Colon (tissue), 2 donors: Measurements from ENCODE around the gene SYNM.
"Not testable (repeated sequence)": the region's sequence is repeated elsewhere in the genome, so short reads cannot be mapped to it uniquely, and the experiment has no call there.

Experiments used
- FAIRE-seq: peaks from 2 replicates; lab custom pipeline; 2012; peaks lifted over from hg19 to GRCh38; lab: Jason Lieb, UNC
- donor health status: control.
- donor health status: control.

Gene SYNM, protein sequence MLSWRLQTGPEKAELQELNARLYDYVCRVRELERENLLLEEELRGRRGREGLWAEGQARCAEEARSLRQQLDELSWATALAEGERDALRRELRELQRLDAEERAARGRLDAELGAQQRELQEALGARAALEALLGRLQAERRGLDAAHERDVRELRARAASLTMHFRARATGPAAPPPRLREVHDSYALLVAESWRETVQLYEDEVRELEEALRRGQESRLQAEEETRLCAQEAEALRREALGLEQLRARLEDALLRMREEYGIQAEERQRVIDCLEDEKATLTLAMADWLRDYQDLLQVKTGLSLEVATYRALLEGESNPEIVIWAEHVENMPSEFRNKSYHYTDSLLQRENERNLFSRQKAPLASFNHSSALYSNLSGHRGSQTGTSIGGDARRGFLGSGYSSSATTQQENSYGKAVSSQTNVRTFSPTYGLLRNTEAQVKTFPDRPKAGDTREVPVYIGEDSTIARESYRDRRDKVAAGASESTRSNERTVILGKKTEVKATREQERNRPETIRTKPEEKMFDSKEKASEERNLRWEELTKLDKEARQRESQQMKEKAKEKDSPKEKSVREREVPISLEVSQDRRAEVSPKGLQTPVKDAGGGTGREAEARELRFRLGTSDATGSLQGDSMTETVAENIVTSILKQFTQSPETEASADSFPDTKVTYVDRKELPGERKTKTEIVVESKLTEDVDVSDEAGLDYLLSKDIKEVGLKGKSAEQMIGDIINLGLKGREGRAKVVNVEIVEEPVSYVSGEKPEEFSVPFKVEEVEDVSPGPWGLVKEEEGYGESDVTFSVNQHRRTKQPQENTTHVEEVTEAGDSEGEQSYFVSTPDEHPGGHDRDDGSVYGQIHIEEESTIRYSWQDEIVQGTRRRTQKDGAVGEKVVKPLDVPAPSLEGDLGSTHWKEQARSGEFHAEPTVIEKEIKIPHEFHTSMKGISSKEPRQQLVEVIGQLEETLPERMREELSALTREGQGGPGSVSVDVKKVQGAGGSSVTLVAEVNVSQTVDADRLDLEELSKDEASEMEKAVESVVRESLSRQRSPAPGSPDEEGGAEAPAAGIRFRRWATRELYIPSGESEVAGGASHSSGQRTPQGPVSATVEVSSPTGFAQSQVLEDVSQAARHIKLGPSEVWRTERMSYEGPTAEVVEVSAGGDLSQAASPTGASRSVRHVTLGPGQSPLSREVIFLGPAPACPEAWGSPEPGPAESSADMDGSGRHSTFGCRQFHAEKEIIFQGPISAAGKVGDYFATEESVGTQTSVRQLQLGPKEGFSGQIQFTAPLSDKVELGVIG (N-terminal part only)

DNA sequence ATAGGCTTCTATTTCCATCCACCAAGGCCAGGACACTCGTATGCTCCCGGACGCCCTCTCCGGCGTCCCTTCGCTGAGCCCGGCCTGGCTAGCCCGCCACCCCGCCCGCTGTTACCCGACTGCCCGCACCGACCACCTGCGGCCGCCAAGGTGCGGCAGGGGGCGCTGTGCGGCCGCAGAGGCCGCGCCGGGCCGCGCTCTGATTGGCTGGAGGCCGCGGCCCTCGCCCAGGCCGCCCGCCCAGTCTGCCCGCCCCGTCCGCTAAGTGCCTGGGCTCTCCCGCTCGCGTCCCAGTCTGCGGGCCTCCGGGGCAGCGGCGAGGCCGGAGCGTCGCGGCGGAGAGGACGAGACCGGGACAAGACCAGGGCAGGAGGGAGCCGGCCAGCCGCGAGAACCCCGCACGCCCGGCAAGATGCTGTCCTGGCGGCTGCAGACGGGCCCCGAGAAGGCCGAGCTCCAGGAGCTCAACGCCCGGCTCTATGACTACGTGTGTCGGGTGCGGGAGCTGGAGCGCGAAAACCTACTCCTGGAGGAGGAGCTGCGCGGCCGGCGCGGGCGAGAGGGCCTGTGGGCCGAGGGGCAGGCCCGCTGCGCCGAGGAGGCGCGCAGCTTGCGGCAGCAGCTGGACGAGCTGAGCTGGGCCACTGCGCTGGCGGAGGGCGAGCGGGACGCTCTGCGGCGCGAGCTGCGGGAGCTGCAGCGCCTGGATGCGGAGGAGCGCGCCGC is at the start of gene SYNM:
TSS of gene SYNM (plus strand) at position 293 of the 726 bp plus-strand sequence. CDS start at position 413, 120 bp downstream.
- FAIRE-seq, result no peak

GRCh38 chr15:99055555-99056134 is 49.2 kb upstream of the SYNM start:
- FAIRE-seq, result no peak

DNA sequence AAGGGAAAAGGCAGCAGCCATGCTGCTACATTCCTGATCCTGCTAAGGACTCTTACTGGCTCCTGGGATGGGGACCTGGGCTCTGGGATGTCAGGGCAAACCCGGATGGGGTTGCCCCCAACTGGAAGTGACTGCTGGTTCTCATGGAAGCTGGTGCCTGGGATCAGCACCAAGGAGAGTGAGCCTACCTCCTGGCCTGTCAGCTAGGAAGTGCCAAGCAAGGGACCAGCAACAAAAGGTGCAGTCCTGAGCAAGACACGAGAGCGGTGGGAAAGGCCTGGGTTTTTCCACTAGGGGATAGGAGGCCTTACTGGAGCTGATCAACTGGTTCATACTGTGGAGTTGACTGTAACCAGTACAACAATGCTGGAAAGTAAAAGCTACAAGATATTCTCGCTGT is 47.9 kb upstream of the SYNM start:
- FAIRE-seq, result no peak

GRCh38 chr15:99057697-99058420 is 47.0 kb upstream of the SYNM start:
- no peak for FAIRE-seq

GRCh38 chr15:99058421-99058870 is 46.4 kb upstream of the SYNM start:
- no peak for FAIRE-seq

- FAIRE-seq, result no peak
Measured at GRCh38 chr15:99059010-99059981, 45.6 kb upstream of the SYNM start.

- FAIRE-seq, result not testable (repeated sequence)
Measured at GRCh38 chr15:99060186-99060585, 44.7 kb upstream of the SYNM start.

- FAIRE-seq, result no peak
Measured at GRCh38 chr15:99062226-99062625, 42.7 kb upstream of the SYNM start.

- FAIRE-seq, result no peak
Measured at GRCh38 chr15:99068186-99068585, 36.7 kb upstream of the SYNM start.

DNA sequence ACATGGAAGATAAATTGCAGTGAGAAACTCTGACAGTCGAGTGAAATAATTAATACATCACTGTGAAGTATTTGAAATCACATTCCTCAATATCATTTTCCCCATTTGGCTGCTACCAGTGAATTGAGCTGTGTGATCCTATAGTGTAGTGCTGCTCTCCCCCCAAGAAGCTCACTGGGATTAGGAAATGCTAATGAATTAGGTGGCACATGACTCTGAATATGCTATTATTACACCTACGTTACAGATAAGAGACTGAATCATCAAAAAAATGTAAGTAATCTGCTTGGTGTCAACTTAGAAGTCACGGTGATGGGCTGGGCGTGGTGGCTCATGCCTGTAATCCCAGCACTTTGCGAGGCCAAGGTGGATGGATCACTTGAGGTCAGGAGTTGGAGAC is 34.7 kb upstream of the SYNM start:
- FAIRE-seq, result no peak

DNA sequence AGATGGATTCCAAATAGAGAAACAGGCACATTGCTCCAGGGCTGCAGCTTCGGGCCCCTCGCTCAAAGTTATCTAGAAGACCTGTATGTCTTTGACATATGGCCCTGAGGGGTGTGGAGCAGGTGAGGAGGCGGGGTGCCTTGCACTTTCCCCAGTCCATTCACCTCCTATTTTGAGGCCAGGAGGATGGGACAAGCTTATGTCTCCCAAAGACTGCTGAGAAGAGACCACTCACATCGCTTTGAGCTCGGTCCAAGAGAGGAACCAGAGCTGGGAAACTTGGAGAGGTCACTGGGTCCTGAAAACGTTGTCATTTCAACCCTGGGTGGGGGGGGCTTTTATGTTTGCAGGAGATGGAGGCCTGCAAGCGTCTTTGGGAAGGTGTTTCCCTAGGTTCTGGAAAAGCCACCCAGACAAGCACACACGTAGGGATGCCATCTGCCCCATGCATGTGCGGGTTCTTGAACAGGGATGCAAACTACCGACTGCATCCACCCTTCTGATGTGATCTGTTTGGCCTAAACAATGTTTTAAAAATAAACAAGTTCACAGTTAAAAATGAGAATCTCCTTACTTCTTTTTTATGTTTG is 33.7 kb upstream of the SYNM start:
- no peak for FAIRE-seq

DNA sequence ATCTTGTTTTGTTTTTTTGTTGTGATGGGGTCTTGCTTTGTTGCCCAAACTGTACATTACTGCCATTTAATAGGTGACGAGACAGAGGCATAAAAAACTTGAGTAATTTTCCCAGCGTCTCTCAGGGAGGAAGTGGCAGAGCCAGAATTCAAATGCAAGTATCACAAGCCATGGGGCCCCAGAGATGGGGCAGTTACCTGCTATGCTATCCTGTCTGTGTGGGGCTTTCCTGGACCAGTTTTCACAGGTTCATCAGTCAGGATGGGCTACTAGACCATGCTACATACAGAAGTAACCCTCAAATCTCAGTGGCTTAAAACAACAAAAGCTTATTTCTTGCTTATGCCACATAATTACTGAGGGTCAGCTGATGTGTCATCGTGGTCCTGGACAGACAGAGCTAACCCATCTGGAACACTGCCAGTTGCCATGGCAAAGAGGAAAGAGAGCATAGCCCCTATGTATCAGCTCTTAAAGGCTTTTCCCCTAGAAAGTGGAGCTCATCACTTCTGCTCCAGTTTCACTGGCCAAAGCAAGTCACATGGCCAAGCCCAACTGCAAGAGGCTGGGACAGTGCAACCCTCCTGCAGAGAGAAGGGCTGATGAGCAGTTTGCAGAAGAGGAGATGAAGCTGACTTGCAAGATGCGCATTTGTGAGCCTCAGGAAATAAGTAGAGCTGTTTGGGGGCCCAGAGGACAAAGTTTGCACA is 31.7 kb upstream of the SYNM start:
- no peak for FAIRE-seq

- FAIRE-seq, result no peak
Measured at GRCh38 chr15:99074446-99074845, 30.4 kb upstream of the SYNM start.

DNA sequence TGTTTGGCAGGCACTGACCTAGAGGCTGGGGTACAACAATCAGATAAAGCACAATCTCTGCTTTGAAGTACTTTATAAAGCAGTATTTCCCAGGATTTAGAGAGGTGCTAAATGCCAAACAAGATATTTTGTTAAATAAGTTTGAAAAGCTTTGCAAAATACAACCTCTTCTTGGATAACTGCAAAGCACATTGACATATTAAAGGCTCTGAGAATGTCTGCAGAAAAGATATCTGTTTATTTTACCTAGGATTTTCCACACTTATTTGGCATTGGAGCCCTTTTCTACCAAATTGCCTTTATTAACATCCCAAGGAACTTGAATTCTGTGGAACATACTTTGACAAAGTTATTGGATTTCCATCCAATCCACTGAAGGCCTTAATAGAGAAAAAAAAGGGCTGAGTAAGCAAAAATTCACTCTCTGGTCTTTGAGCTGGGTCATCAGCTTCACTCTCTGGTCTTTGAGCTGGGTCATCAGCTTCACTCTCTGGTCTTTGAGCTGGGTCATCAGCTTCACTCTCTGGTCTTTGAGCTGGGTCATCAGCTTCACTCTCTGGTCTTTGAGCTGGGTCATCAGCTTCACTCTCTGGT is 29.7 kb upstream of the SYNM start:
- not testable (repeated sequence) for FAIRE-seq

DNA sequence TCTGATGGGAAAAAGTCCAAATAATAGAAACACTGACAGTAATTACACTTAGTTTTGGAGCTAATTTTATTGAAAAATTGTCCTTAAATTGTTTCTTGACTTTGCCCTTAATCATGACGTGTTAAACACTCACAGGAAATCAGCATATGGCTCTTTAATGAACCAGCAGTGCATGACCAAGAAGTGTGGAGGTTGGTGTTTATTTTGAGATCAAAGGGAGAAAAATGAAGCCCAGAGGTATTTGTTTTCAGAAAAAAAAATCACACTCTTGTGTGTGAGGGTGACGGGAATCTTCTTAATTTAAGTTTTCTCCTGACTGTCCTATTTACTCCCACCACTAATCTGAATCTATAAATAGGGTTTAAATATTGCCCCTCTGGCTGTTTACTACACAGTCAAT is 28.8 kb upstream of the SYNM start:
- FAIRE-seq, result no peak

DNA sequence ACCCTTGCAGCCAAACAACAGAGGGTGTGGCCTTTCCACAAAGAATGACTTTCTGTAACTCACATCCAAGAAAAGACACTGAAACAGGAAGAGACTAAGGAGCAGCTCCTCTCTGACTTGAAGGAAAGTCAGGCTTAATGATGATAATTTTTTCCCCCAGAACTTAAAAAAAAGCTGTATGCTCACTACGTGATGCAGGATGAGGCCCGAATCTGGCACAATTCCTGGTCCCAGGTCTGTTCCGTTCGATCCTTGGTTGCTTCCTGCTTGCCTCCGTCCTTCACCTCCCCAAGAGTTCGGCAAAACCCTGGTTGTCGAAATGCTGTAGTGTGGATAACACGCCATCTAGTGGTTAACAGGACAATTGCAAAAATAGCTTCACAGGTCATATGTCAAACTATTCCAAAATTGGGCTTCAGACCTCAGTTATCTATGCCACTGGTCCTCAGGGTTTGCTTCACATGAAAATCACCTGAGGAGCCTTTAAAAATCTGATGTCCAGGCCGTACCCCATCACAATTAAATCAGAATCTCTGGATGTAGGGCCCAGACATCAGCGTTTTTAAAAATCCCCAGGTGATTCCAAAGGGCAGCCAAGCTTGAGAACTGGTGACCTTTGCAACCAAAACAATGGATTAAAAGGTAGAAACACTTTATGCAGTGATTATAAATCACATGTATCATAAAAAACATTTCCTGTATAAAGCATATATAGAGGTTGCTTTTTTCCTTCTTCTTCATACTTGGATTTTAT is 28.1 kb upstream of the SYNM start:
- FAIRE-seq, result no peak

GRCh38 chr15:99082798-99083197 is 22.1 kb upstream of the SYNM start:
- FAIRE-seq, result no peak
